DMS114 treated with DMSO at 0.1 percent for 48 hours (cell line): ENCODE results near the gene CHD9.
"Not testable (repeated sequence)": the region's sequence is repeated elsewhere in the genome, so short reads cannot be mapped to it uniquely, and the experiment has no call there.

ENCODE experiments used
- DNase-seq: peaks from one replicate; lab custom pipeline; 2025; ENCODE audit not compliant: unreplicated experiment; lab: John Stamatoyannopoulos, UW

CHD9 gene

GRCh38 chr16:53257001-53257400, 202.2 kb downstream of the CHD9 start:
- no peak for DNase-seq

DNA sequence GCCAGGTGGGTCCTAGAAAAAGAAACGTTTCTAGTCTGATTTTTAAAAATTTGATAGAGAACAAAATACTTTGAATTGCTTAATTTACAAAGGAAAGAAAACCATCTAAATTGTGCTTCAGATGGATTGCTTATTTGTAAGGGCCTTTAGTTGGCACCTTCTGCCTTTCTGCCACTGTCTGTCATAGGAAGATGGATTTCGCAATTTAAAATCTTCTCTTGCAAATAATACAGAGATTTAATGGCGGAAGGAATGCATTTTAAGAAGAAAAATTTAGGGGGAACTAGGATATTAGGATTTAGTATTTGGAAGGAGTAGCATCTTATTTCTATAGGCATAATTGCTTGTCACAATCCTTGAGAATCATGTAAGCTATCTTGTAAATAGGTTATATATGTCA, 204.0 kb downstream of the CHD9 start:
- DNase-seq: no peak

GRCh38 chr16:53261276-53261675, 206.5 kb downstream of the CHD9 start:
- no peak for DNase-seq

DNA sequence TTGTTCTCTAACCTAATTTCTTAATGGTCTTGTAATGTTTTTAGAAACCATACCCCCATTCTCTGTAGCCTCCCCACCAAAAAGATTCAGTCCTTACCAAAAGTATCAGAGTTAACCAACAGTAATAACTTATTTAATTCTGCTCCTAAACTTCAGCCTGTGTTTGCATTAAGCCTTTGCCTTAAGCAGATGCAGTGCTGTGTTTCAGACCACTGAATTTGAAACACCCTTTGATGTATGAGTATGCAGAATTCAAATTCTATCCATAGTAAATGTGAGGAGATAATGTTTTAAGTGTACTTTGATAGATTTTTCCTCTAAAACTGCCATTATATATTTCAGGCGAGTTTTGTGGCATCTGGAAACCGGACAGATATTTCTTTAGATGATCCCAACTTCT, 207.9 kb downstream of the CHD9 start:
- DNase-seq: no peak

GRCh38 chr16:53266156-53266555, 211.4 kb downstream of the CHD9 start:
- no peak for DNase-seq

DNA sequence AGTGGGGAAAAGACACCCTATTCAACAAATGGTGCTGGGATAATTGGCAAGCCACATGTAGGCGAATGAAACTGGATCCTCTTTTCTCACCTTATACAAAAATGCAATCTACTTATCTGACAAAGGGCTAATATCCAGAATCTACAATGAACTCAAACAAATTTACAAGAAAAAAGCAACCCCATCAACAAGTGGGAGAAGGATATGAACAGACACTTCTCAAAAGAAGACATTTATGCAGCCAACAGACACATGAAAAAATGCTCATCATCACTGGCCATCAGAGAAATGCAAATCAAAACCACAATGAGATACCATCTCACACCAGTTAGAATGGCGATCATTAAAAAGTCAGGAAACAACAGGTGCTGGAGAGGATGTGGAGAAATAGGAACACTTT, 223.7 kb downstream of the CHD9 start:
- DNase-seq: not testable (repeated sequence)

GRCh38 chr16:53281280-53281679, 226.5 kb downstream of the CHD9 start:
- DNase-seq: no peak

DNA sequence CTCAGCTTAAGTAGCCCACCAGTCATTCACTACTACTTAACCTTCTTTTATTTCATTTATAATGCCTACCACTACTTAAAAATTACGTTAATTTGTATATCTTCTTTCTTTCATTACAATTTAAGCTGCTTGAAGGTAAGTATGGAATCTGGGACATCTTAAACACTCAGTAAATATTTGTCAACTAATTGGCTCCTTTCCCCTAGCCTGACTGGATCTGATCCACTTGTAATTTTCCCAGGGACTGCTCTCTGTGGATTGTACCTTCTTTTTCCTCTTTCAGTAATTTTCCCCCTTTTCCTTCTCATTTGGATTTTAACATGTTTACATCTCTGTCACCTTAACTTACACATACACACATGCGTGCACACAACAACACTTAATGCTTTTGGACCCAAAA, 227.1 kb downstream of the CHD9 start:
- no peak for DNase-seq

- DNase-seq: no peak
Measured at GRCh38 chr16:53282328-53282727, 227.5 kb downstream of the CHD9 start.

- DNase-seq: peak; percentile 36
Measured at GRCh38 chr16:53282975-53283946, 228.5 kb downstream of the CHD9 start.

- DNase-seq: no peak
Measured at GRCh38 chr16:53285236-53285635, 230.4 kb downstream of the CHD9 start.

GRCh38 chr16:53290520-53290919, 235.7 kb downstream of the CHD9 start:
- DNase-seq: no peak

DNA sequence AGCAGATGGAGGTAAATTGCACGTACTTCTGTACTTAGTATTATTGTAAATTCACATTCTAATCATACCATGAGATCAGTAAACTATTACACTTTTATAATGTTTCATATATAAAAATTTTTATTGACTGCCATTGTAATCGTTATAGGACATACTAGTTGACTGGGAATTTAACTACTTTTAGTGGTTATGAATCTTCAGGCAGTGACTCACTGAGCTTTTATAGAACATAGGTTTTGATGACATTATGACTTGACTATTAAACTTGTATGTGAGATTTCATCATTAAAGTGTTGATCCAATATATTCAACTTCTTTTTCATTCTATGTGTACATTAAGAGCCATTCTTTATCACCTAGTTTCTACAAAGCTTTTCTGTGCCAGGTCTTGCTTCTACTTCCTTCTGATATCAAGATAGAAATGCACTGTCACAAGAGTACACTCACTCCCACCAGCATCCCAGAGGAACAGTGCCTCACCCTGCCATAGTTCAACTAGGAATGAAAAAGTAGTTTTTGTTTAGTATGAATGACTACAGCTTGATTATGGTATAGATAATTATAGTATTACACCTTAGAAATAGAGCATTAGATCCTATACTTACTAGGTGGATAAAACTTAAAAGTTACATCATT, 237.1 kb downstream of the CHD9 start:
- DNase-seq: no peak

- no peak for DNase-seq
Measured at GRCh38 chr16:53297477-53297876, 242.7 kb downstream of the CHD9 start.

DNA sequence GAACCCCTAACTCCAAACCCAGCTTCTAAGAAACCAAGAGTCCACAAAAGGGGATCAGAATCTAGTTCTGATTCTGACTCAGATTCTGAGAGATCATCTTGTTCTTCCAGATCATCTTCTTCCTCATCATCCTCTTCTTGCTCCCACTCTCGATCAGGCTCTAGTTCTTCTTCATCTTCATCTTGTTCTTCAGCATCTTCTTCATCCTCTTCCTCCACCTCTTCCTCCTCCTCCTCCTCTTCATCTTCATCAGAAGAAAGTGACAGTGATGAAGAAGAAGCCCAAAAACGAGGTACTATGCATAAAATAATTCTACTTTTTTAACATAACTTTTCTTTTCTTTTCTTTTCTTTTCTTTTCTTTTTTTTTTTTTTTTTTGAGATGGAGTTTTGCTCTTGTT, 249.5 kb downstream of the CHD9 start:
- DNase-seq: no peak

GRCh38 chr16:53305743-53306142, 251.0 kb downstream of the CHD9 start:
- DNase-seq: no peak

GRCh38 chr16:53309457-53309856, 254.7 kb downstream of the CHD9 start:
- no peak for DNase-seq

DNA sequence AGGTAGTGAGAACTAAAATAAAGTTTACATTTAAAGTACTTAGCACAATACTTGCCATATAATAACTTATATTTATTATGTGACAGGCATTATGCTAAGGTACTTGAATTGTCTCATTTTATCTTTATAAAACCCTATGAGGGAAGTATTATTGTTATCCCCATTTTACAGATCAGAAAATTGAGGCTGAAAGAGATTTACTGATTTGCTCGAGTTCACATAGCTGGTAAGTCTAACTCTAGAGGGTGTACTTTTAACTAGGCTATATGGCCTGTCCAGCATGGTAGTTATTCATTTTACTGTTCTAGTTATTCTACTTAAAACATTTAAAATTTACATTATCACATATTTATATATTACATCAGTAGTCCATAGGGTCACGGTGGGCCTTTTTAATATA, 266.2 kb downstream of the CHD9 start:
- no peak for DNase-seq

DNA sequence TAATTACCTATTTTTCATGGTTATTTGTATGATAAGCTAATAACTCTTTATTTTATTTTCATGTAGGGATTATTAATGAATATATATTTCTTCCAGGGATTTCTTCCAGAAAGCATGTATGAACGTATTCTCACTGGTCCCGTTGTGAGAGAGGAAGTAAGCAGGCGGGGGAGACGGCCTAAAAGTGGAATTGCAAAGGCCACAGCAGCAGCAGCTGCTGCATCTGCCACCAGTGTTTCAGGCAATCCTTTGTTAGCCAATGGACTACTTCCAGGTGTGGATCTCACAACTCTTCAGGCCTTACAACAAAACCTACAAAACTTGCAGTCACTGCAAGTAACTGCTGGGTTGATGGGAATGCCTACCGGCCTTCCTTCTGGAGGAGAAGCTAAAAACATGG, 269.1 kb downstream of the CHD9 start:
- no peak for DNase-seq

DNA sequence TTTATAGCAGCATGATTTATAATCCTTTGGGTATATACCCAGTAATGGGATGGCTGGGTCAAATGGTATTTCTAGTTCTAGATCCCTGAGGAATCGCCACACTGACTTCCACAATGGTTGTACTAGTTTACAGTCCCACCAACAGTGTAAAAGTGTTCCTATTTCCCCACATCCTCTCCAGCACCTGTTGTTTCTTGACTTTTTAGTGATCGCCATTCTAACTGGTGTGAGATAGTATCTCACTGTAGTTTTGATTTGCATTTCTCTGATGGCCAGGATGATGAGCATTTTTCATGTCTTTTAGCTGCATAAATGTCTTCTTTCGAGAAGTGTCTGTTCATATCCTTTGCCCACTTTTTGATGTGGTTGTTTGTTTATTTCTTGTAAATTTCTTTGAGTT, 276.2 kb downstream of the CHD9 start:
- DNase-seq: not testable (repeated sequence)

- DNase-seq: no peak
Measured at GRCh38 chr16:53334581-53334980, 279.8 kb downstream of the CHD9 start.

DNA sequence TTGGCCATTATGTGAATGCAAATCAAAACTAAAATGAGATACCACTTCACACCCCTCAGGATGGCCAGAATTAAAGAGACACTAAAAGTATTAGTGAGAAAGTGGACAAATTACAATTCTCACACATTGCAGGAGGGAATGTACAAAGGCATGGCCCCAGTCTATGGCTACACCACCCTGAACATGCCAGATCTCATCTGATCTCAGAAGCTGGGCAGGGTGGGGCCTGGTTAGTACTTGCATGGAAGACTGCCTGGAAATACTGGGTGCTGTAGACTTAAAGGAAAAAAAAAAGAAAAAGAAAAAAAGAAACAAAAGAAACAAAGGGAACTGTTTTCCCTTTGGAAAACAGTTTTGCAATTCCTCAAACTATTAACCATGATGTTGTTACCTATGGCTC, 282.5 kb downstream of the CHD9 start:
- no peak for DNase-seq
